ENCODE data around the gene HHATL.

HHATL gene

DNA sequence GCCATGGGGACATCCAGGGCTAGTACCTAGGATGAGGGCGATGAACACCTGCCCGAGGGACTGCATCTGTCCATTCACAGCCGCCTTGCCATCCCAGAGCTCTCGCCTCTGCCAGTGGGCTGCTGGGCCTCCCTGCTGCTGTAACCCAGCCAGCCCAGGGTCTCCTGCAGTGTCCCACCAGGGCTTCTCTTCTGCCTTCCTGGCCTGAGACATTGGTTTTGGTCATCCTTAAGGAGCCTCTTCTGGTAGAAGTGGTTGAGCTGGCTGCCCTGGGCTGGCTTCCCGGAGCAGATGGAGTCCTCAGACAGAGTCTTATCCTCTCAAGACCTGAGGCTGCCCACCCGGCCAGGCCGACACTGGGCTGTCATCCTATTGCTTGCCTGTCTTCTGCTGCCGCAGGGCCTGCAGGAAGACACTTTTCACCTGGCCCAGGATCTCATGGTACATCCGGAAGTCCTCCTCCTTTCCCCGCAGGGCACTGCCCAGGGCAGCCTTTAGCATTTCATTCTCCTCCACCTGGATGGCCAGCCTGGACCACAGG lies 6.1 kb upstream of the HHATL start:
- Histone ChIP-seq H4K20me1 (peaks cover 0 to 18% (median 0%) of the 10 kb centered on the region in 11 experiments; a peak in 3 of 22 replicates), H3K27ac (no peak overlapping the region), H3K4me1 (no peaks in the 10 kb centered on the region), H3K27me3 (no peaks in the 10 kb centered on the region), H3K36me3 (no peaks in the 10 kb centered on the region), H3K4me2 (no peak overlapping the region), H3K9me3 (replicated peaks in 1 of 11) (no peaks in the 10 kb centered on the region), H3K9ac (no peak overlapping the region), H3K4me3 (no peak overlapping the region)
- no peak for TF ChIP-seq Cebpa-rat (IDR thresholded peaks at IDR 0.05)

GRCh38 chr3:42707620-42708355 lies 5.2 kb upstream of the HHATL start:
- no peak overlapping the region for H3K27ac ChIP-seq
- H3K4me1 ChIP-seq: no peaks in the 10 kb centered on the region
- no peak for TF ChIP-seq Cebpa-rat (IDR thresholded peaks at IDR 0.05)
- H3K27me3 ChIP-seq: no peaks in the 10 kb centered on the region
- no peak overlapping the region for H3K4me2 ChIP-seq
- peaks cover 0 to 27% (median 0%) of the 10 kb centered on the region in 11 experiments; a peak in 3 of 22 replicates for H4K20me1 ChIP-seq
- no peaks in the 10 kb centered on the region for H3K9me3 ChIP-seq (replicated peaks in 1 of 11)
- no peak overlapping the region for H3K4me3 ChIP-seq
- no peak overlapping the region for H3K9ac ChIP-seq
- no peaks in the 10 kb centered on the region for H3K36me3 ChIP-seq

DNA sequence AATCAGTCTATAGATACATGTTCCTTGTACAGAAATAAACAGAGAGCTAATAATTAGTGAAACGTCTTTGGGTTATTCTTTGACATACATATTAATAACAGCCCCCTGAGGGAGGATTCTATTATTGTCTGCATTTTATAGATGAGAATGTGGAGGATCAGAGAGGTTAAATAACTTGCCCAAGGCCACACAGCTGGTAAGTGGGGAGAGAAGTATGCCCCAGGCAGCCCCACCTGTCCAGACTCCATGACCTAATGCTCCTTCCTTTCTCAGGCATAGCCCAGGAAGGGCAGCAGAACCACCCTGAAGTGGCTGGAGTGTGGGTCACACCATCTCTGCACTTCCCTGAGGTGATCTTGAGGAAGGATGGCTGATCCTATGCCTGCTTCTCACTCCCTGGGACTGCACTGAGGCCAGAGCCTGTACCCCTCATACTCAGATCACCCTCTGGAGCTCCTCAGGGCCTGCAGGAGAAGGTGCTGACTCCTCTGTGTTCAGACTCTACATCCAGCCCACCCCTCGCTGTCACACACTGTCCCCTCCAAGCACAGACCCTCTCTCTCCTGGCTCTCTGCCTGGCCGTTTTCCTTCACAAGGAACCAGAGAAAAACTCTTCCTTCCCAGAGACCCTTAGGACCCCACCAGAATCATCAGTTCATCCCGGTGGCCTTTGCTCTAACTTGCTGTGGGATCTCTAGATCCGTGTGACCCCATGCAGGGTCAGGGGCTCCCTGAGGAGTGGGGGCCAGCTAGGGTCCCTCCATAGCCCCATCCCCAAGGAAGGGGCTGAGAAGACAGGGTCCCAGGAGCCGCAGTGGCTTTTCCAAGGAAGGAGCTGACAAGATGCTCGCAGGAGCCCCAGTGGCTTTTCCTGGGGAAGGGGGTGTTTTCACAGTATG lies 4.4 kb upstream of the HHATL start:
- H3K9ac ChIP-seq: no peak overlapping the region
- no peak overlapping the region for H3K4me3 ChIP-seq
- H3K27ac ChIP-seq: no peak overlapping the region
- H3K27me3 ChIP-seq: no peaks in the 10 kb centered on the region
- H3K4me2 ChIP-seq: no peak overlapping the region
- no peaks in the 10 kb centered on the region for H3K36me3 ChIP-seq
- H3K9me3 ChIP-seq (replicated peaks in 1 of 11): no peaks in the 10 kb centered on the region
- TF ChIP-seq Cebpa-rat (IDR thresholded peaks at IDR 0.05): no peak
- H3K4me1 ChIP-seq: no peaks in the 10 kb centered on the region
- H4K20me1 ChIP-seq: peaks cover 0 to 33% (median 2%) of the 10 kb centered on the region in 11 experiments; a peak in 6 of 22 replicates

GRCh38 chr3:42705962-42706585 lies 3.5 kb upstream of the HHATL start:
- H3K27me3 ChIP-seq: no peaks in the 10 kb centered on the region
- H3K9ac ChIP-seq: no peak overlapping the region
- TF ChIP-seq Cebpa-rat (IDR thresholded peaks at IDR 0.05): no peak
- no peak overlapping the region for H3K4me3 ChIP-seq
- no peak overlapping the region for H3K4me2 ChIP-seq
- no peaks in the 10 kb centered on the region for H3K36me3 ChIP-seq
- H3K4me1 ChIP-seq: peaks cover 0 to 6% (median 0%) of the 10 kb centered on the region in 10 experiments; a peak in 4 of 20 replicates
- H3K27ac ChIP-seq: no peak overlapping the region
- H4K20me1 ChIP-seq: peaks cover 0 to 40% (median 5%) of the 10 kb centered on the region in 11 experiments; a peak in 6 of 22 replicates
- H3K9me3 ChIP-seq (replicated peaks in 1 of 11): no peaks in the 10 kb centered on the region

GRCh38 chr3:42705058-42705767 lies 2.6 kb upstream of the HHATL start:
- peaks cover 0 to 47% (median 5%) of the 10 kb centered on the region in 11 experiments; a peak in 6 of 22 replicates for H4K20me1 ChIP-seq
- H3K9me3 ChIP-seq (replicated peaks in 1 of 11): no peaks in the 10 kb centered on the region
- no peaks in the 10 kb centered on the region for H3K27me3 ChIP-seq
- H3K4me3 ChIP-seq: no peak overlapping the region
- H3K4me2 ChIP-seq: no peak overlapping the region
- H3K9ac ChIP-seq: no peak overlapping the region
- no peak overlapping the region for H3K27ac ChIP-seq
- H3K4me1 ChIP-seq: peaks cover 0 to 6% (median 0%) of the 10 kb centered on the region in 10 experiments; a peak in 4 of 20 replicates
- TF ChIP-seq Cebpa-rat (IDR thresholded peaks at IDR 0.05): no peak
- no peaks in the 10 kb centered on the region for H3K36me3 ChIP-seq

DNA sequence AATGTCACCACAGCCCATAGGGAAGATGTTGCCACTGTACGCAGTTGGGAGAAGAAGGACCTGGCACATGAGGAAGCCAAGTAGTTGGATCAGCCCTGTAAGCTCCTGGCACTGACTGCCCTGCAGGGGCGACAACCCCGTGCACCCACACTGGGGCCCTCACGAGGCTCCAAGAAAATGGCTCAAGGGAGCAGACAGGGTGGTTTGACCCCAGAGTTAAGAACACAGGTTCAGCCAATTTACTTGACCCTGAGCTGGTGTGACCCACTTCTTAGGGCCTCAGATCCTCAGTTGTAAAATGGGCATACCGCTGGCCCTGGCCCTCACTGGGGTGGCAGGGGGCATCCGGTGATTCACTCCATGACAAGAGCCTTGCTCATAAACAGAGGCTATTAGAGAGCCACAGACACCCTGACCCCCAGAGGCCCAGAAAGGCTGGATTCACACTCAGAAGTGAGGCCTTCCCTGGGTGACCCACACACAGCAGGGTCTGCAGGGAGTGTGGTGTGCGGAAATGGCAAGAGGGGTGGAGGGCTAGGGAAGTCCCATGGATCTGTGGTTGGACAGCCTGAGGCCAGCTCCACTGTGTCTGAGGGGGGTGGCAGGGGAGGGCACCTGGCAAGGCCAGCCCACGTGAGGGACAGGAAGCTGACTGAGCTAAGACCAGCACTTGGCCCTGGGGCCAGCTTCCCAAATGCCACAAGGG lies 1.7 kb upstream of the HHATL start:
- peaks cover 0 to 47% (median 5%) of the 10 kb centered on the region in 11 experiments; a peak in 6 of 22 replicates for H4K20me1 ChIP-seq
- TF ChIP-seq Cebpa-rat (IDR thresholded peaks at IDR 0.05): no peak
- H3K4me2 ChIP-seq: no peak overlapping the region
- H3K9ac ChIP-seq: no peak overlapping the region
- H3K27ac ChIP-seq: no peak overlapping the region
- H3K4me3 ChIP-seq: no peak overlapping the region
- H3K36me3 ChIP-seq: no peaks in the 10 kb centered on the region
- H3K4me1 ChIP-seq: peaks cover 0 to 10% (median 5%) of the 10 kb centered on the region in 10 experiments; a peak in 11 of 20 replicates
- H3K9me3 ChIP-seq (replicated peaks in 1 of 11): no peaks in the 10 kb centered on the region
- H3K27me3 ChIP-seq: no peaks in the 10 kb centered on the region

GRCh38 chr3:42703695-42704025 lies 1.1 kb upstream of the HHATL start:
- Histone ChIP-seq H3K27ac (no peak overlapping the region), H3K9me3 (replicated peaks in 1 of 11) (no peaks in the 10 kb centered on the region), H3K36me3 (no peaks in the 10 kb centered on the region), H3K4me1 (peaks cover 3 to 16% (median 9%) of the 10 kb centered on the region in 10 experiments; a peak in 14 of 20 replicates), H3K27me3 (no peaks in the 10 kb centered on the region), H3K9ac (no peak overlapping the region), H4K20me1 (peaks cover 0 to 50% (median 5%) of the 10 kb centered on the region in 11 experiments; a peak in 6 of 22 replicates), H3K4me2 (no peak overlapping the region), H3K4me3 (no peak overlapping the region)
- TF ChIP-seq Cebpa-rat (IDR thresholded peaks at IDR 0.05): no peak

Data from BLaER1 treated with 17β-estradiol and CSF1 and Interleukin-3, amounts not matched to agents 10 nM and 100 nM (cell line).